ENCODE measurements around the gene NUBP2. TPM values are rescaled to one million over a fixed set of nuclear protein-coding genes. Genes with fewer than 3 reads are reported as not detected.

Gene NUBP2
- polyA plus RNA-seq, 1 of the 3 experiments (the other 2 are of a cell fraction): 73.2 TPM

DNA sequence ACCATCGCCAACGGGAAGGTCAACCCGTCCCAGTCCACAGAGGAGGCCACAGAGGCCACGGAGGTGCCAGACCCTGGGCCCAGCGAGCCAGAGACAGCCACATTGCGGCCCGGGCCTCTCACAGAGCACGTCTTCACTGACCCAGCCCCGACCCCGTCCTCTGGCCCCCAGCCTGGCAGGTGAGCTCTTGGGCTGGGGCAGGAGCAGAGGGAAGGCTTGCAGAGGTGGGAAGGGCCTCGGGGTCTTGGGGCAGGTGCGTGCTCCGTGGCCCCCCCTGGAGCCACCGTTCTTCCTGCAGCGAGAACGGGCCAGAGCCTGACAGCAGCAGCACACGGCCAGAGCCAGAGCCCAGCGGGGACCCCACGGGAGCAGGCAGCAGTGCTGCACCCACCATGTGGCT is 16.5 kb upstream of the NUBP2 start:
- Histone ChIP-seq H3K27me3 (ENCODE audit: insufficient read depth) (no peaks in the 10 kb centered on the region), H3K79me2 (ENCODE audit: insufficient read depth) (no peaks in the 10 kb centered on the region), H3K36me3 (replicated peaks in 1 of 2; ENCODE audit: control insufficient read depth in 1 of 2, insufficient read depth in 2 of 2, low read length in 1 of 2) (peaks cover 6 to 73% of the 10 kb centered on the region in 2 experiments), H3K4me3 (ENCODE audit: low read depth in 2 of 2, low read length in 1 of 2) (no peak overlapping the region), H3K9me2 (no peaks in the 10 kb centered on the region), H3K27ac (ENCODE audit: low read depth in 2 of 2, low read length in 1 of 2) (no peak overlapping the region), H3K4me2 (no peak overlapping the region), H3K9me3 (no peaks in the 10 kb centered on the region), H4K20me1 (ENCODE audit: insufficient read depth) (0 out of 2 replicates have a peak, but pooled peaks cover 5% of the 10 kb centered on the region), H2AFZ (ENCODE audit: low read depth) (no peak overlapping the region), H3K9ac (no peak overlapping the region), H3F3A (replicated peaks; ENCODE audit: insufficient read depth) (peaks cover 5% of the 10 kb centered on the region), H3K4me1 (ENCODE audit: control insufficient read depth in 1 of 2, insufficient read depth in 2 of 2, low read depth in 1 of 2, low read length in 1 of 2) (peaks cover 0 to 12% of the 10 kb centered on the region in 2 experiments; a peak in 1 of 4 replicates)
- no peak for DNase-seq
- ChIA-PET POLR2A (no interaction called here), CTCF (interaction anchor here (1.3 to 1.8 kb wide), 2 partner anchors 43 to 60 kb away, joined by 4 to 8 read pairs; partner anchors contain the start of gene MAPK8IP3)
- WGBS (ENCODE audit: low lambda C conversion rate): no CpG with 5 or more reads among the region's 19 CpGs
- TF ChIP-seq JUND (IDR thresholded peaks at IDR 0.05): no peak
- TF ChIP-seq GABPA (IDR thresholded peaks at IDR 0.05; ENCODE audit: low read depth): no peak
- TF ChIP-seq CHD2 (IDR thresholded peaks at IDR 0.05; ENCODE audit: low read length, partially characterized antibody): no peak
- TF ChIP-seq, protein P1, sequence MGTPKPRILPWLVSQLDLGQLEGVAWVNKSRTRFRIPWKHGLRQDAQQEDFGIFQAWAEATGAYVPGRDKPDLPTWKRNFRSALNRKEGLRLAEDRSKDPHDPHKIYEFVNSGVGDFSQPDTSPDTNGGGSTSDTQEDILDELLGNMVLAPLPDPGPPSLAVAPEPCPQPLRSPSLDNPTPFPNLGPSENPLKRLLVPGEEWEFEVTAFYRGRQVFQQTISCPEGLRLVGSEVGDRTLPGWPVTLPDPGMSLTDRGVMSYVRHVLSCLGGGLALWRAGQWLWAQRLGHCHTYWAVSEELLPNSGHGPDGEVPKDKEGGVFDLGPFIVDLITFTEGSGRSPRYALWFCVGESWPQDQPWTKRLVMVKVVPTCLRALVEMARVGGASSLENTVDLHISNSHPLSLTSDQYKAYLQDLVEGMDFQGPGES (IDR thresholded peaks at IDR 0.05; ENCODE audit: low read depth, low read length): no peak
- TF ChIP-seq TAF1 (IDR thresholded peaks at IDR 0.05; ENCODE audit: borderline replicate concordance, low read depth, low read length): no peak
- no peak for TF ChIP-seq FOXM1 (IDR thresholded peaks at IDR 0.05; ENCODE audit: low read depth)
- TF ChIP-seq RAD21 (IDR thresholded peaks at IDR 0.05; ENCODE audit: low read length): no peak
- no peak for TF ChIP-seq MXI1 (IDR thresholded peaks at IDR 0.05; ENCODE audit: low read depth, low read length)
- TF ChIP-seq, protein P2, sequence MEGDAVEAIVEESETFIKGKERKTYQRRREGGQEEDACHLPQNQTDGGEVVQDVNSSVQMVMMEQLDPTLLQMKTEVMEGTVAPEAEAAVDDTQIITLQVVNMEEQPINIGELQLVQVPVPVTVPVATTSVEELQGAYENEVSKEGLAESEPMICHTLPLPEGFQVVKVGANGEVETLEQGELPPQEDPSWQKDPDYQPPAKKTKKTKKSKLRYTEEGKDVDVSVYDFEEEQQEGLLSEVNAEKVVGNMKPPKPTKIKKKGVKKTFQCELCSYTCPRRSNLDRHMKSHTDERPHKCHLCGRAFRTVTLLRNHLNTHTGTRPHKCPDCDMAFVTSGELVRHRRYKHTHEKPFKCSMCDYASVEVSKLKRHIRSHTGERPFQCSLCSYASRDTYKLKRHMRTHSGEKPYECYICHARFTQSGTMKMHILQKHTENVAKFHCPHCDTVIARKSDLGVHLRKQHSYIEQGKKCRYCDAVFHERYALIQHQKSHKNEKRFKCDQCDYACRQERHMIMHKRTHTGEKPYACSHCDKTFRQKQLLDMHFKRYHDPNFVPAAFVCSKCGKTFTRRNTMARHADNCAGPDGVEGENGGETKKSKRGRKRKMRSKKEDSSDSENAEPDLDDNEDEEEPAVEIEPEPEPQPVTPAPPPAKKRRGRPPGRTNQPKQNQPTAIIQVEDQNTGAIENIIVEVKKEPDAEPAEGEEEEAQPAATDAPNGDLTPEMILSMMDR (IDR thresholded peaks at IDR 0.05): no peak
- no peak for TF ChIP-seq NFIC (IDR thresholded peaks at IDR 0.05; ENCODE audit: borderline replicate concordance)
- TF ChIP-seq ELF1 (IDR thresholded peaks at IDR 0.05): no peak
- TF ChIP-seq SMC3 (IDR thresholded peaks at IDR 0.05; ENCODE audit: low read depth, low read length): no peak

DNA sequence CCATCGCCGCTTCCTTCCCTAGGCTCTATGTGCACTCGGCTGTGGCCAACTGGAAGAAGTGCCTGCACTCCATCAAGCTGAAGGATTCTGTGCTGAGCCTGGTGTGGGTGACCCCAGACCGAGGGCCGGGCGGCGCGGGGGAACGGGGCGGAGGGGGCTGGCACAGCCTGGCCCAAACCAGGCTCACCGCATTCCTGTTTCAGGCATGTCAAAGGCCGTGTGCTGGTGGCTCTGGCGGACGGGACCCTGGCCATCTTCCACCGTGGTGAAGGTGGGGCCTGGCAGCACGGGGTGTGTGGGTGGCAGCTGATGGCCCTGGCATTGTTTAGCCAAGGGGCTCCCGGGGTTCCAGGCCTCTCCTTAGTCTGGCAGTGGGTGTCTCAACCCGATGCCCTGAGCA is 16.1 kb upstream of the NUBP2 start:
- Histone ChIP-seq H3K27ac (ENCODE audit: low read depth in 2 of 2, low read length in 1 of 2) (no peak overlapping the region), H3K4me2 (no peak overlapping the region), H3K4me3 (ENCODE audit: low read depth in 2 of 2, low read length in 1 of 2) (no peak overlapping the region), H3K9me2 (no peaks in the 10 kb centered on the region), H3K36me3 (replicated peaks in 1 of 2; ENCODE audit: control insufficient read depth in 1 of 2, insufficient read depth in 2 of 2, low read length in 1 of 2) (peaks cover 6 to 71% of the 10 kb centered on the region in 2 experiments), H3K9me3 (no peaks in the 10 kb centered on the region), H2AFZ (ENCODE audit: low read depth) (no peak overlapping the region), H3K9ac (no peak overlapping the region), H3K79me2 (ENCODE audit: insufficient read depth) (no peaks in the 10 kb centered on the region), H3K27me3 (ENCODE audit: insufficient read depth) (no peaks in the 10 kb centered on the region), H3K4me1 (ENCODE audit: control insufficient read depth in 1 of 2, insufficient read depth in 2 of 2, low read depth in 1 of 2, low read length in 1 of 2) (peaks cover 0 to 12% of the 10 kb centered on the region in 2 experiments; a peak in 1 of 4 replicates), H4K20me1 (ENCODE audit: insufficient read depth) (0 out of 2 replicates have a peak, but pooled peaks cover 5% of the 10 kb centered on the region), H3F3A (replicated peaks; ENCODE audit: insufficient read depth) (peaks cover 5% of the 10 kb centered on the region)
- no peak for DNase-seq
- ChIA-PET CTCF (no interaction called here), POLR2A (no interaction called here)
- TF ChIP-seq NRF1 (IDR thresholded peaks at IDR 0.05; ENCODE audit: low read depth, low read length) (no peak), RAD21 (IDR thresholded peaks at IDR 0.05; ENCODE audit: low read length) (no peak), TAF1 (IDR thresholded peaks at IDR 0.05; ENCODE audit: borderline replicate concordance, low read depth, low read length) (no peak), MXI1 (IDR thresholded peaks at IDR 0.05; ENCODE audit: low read depth, low read length) (no peak), RXRA (IDR thresholded peaks at IDR 0.05; ENCODE audit: borderline replicate concordance, low read depth) (no peak), TEAD4 (IDR thresholded peaks at IDR 0.05; ENCODE audit: borderline replicate concordance, insufficient read depth) (no peak), SIN3A (IDR thresholded peaks at IDR 0.05; ENCODE audit: borderline replicate concordance, low read depth, low read length) (no peak), CHD2 (IDR thresholded peaks at IDR 0.05; ENCODE audit: low read length, partially characterized antibody) (no peak), RCOR1 (IDR thresholded peaks at IDR 0.05; ENCODE audit: low read length) (no peak)
- TF ChIP-seq, protein P3, sequence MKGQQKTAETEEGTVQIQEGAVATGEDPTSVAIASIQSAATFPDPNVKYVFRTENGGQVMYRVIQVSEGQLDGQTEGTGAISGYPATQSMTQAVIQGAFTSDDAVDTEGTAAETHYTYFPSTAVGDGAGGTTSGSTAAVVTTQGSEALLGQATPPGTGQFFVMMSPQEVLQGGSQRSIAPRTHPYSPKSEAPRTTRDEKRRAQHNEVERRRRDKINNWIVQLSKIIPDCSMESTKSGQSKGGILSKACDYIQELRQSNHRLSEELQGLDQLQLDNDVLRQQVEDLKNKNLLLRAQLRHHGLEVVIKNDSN (IDR thresholded peaks at IDR 0.05; ENCODE audit: borderline replicate concordance, low read depth): no peak
- TF ChIP-seq, protein P1 (IDR thresholded peaks at IDR 0.05; ENCODE audit: low read depth, low read length): no peak
- TF ChIP-seq, protein P4, sequence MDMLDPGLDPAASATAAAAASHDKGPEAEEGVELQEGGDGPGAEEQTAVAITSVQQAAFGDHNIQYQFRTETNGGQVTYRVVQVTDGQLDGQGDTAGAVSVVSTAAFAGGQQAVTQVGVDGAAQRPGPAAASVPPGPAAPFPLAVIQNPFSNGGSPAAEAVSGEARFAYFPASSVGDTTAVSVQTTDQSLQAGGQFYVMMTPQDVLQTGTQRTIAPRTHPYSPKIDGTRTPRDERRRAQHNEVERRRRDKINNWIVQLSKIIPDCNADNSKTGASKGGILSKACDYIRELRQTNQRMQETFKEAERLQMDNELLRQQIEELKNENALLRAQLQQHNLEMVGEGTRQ (IDR thresholded peaks at IDR 0.05; ENCODE audit: borderline replicate concordance, low read depth, low read length): no peak
- WGBS (ENCODE audit: low lambda C conversion rate): 87% methylated on average over 7 of the region's 18 CpGs

Measured in SK-N-SH (cell line).